K562 (cell line): ENCODE measurements around the gene YTHDF1. TPM values are rescaled to one million over a fixed set of nuclear protein-coding genes. Genes with fewer than 3 reads are reported as not detected.

Experiments used
- ATAC-seq: fragments of 200-7000 bp; cut with Tn5 transposase; 3 replicates; pipeline ENCODE4 v1.9.1; 2020; ENCODE audit warnings: moderate library complexity
- BruUV-seq: library from RNA; stranded (reverse); fragments of 400-500 nt; replicated peaks from 2 replicates; lab custom pipeline; 2021; lab: Mats Ljungman, UMichigan
- CTCF ChIA-PET: fragments of 300-600 bp; formaldehyde crosslinking; extraction: SDS; loops from one replicate; lab custom pipeline; 2021; ENCODE audit warnings: low intra/inter-chr PET ratio; lab: Yijun Ruan, JAX
- POLR2A ChIA-PET: fragments of 300-600, 350-650 bp; sonication (Branson Sonifier 250); formaldehyde crosslinking; extraction: SDS; loops from one replicate; lab custom pipeline; 2021; ENCODE audit warnings: antibody characterized with exemption, inconsistent platforms; lab: Yijun Ruan, JAX
- DNase-seq, 4 experiments: peaks; one replicate each; pipeline versions ENCODE4 v3.0.0 to v3.0.0-alpha.2; 2011 to 2018; ENCODE audit warnings: low spot score in 3 of 4, mixed read lengths in 3 of 4; ENCODE audit errors: extremely low read depth in 1 of 4
- FAIRE-seq: peaks from 2 replicates; lab custom pipeline; 2011; peaks lifted over from hg19 to GRCh38; lab: Jason Lieb, UNC
- H2AFZ ChIP-seq: 2 replicates; pipeline ENCODE4 v1.6.0; 2011; ENCODE audit warnings: low read depth, low read length, control low read depth, inconsistent platforms
- H3K27ac ChIP-seq: fragments of 200-600 bp; 3 replicates; pipeline ENCODE4 v1.8.0; 2011; ENCODE audit warnings: low read depth, mild to moderate bottlenecking, control low read depth, inconsistent platforms, low read length, moderate library complexity, mixed read lengths; ENCODE audit errors: extremely low read depth
- H3K27me3 ChIP-seq, 2 experiments: fragments of 300-600 bp in 1 of 2; 2 replicates in 1 of 2; 3 replicates in 1 of 2; pipeline versions ENCODE4 v1.6.0 to v1.8.0; 2011; ENCODE audit warnings: inconsistent platforms in 2 of 2, low read length in 2 of 2, mild to moderate bottlenecking in 1 of 2, mixed read lengths in 1 of 2, moderate library complexity in 1 of 2; ENCODE audit not compliant: control insufficient read depth in 2 of 2, insufficient read depth in 2 of 2
- H3K36me3 ChIP-seq: fragments of 300-600 bp; 3 replicates; pipeline ENCODE4 v1.8.0; 2011; ENCODE audit warnings: mild to moderate bottlenecking, low read length, inconsistent platforms; ENCODE audit not compliant: control insufficient read depth, insufficient read depth
- H3K4me1 ChIP-seq, 2 experiments: fragments of 200-600 bp in 1 of 2; replicated peaks in 1 of 2; 2 replicates in 1 of 2; 3 replicates in 1 of 2; pipeline versions ENCODE4 v1.5.1 to v1.8.0; 2011; ENCODE audit warnings: inconsistent platforms in 2 of 2, low read length in 2 of 2, mild to moderate bottlenecking in 1 of 2, mixed read lengths in 1 of 2, moderate library complexity in 1 of 2; ENCODE audit not compliant: control insufficient read depth in 2 of 2, insufficient read depth in 2 of 2
- H3K4me2 ChIP-seq: 2 replicates; pipeline ENCODE4 v1.6.1; 2011; ENCODE audit warnings: low read length, control low read depth, inconsistent platforms, mixed read lengths; ENCODE audit not compliant: insufficient read depth
- H3K4me3 ChIP-seq: fragments of 200-600 bp; sonication (generic), shearing (Covaris generic); 2 replicates; pipeline ENCODE4 v1.5.1; 2016; ENCODE audit warnings: control low read depth, inconsistent platforms
- H3K79me2 ChIP-seq: fragments of 200-600 bp; 3 replicates; pipeline ENCODE4 v1.8.0; 2011; ENCODE audit warnings: low read length, inconsistent platforms; ENCODE audit not compliant: control insufficient read depth, insufficient read depth
- H3K9ac ChIP-seq, 2 experiments: 2 replicates each; pipeline versions ENCODE4 v1.6.0 to v1.6.1; 2011; ENCODE audit warnings: low read depth in 2 of 2, low read length in 2 of 2, control low read depth in 1 of 2, inconsistent platforms in 1 of 2, mild to moderate bottlenecking in 1 of 2, mixed read lengths in 1 of 2; ENCODE audit not compliant: insufficient read depth in 1 of 2
- H3K9me1 ChIP-seq: one replicate; pipeline ENCODE4 v1.6.0; 2011; ENCODE audit warnings: inconsistent platforms, mild to moderate bottlenecking, low read length, moderate library complexity; ENCODE audit not compliant: control insufficient read depth, insufficient read depth
- H3K9me3 ChIP-seq: replicated peaks from 2 replicates; pipeline ENCODE4 v1.5.1; 2011; ENCODE audit warnings: low read depth, low read length, inconsistent platforms; ENCODE audit not compliant: control insufficient read depth, insufficient read depth
- H4K20me1 ChIP-seq: replicated peaks from 2 replicates; pipeline ENCODE4 v1.6.1; 2011; ENCODE audit warnings: low read length, inconsistent platforms, mixed read lengths; ENCODE audit not compliant: control insufficient read depth, insufficient read depth
- CBFB ChIP-seq: sonication (generic); formaldehyde crosslinking; IDR thresholded peaks from 2 replicates; pipeline ENCODE4 v1.4.0; 2020; ENCODE audit warnings: mild to moderate bottlenecking, missing genetic modification reagents
- CBX3 ChIP-seq, 2 experiments: IDR thresholded peaks; 1 replicate in 1 of 2; 2 replicates in 1 of 2; pipeline ENCODE4 v1.6.1; 2012; ENCODE audit warnings: inconsistent platforms in 2 of 2, low read length in 2 of 2, borderline replicate concordance in 1 of 2, control low read depth in 1 of 2
- DDX20 ChIP-seq: fragments of 450-650 bp; IDR thresholded peaks from 2 replicates; pipeline ENCODE4 v1.6.1; 2016; ENCODE audit warnings: missing genetic modification characterization, low read depth, mild to moderate bottlenecking, missing compliant biosample characterization, moderate library complexity
- ETV5 ChIP-seq: sonication (generic); formaldehyde crosslinking; IDR thresholded peaks from 2 replicates; pipeline ENCODE4 v1.4.0; 2020; ENCODE audit warnings: low read depth, mild to moderate bottlenecking, missing genetic modification reagents
- L3MBTL2 ChIP-seq: fragments of 450-650 bp; IDR thresholded peaks from 2 replicates; pipeline ENCODE4 v1.6.1; 2016; ENCODE audit warnings: mild to moderate bottlenecking, moderate library complexity
- PML ChIP-seq: IDR thresholded peaks from 2 replicates; pipeline ENCODE4 v1.6.1; 2012; ENCODE audit warnings: low read length, inconsistent platforms
- RBM39 ChIP-seq: fragments of 200-400 bp; formaldehyde crosslinking; optimal IDR thresholded peaks from 2 replicates; pipeline ENCODE3; 2018; ENCODE audit warnings: low read depth, low read length
- RFX7 ChIP-seq: fragments of 250-450 bp; sonication (Bioruptor Pico); IDR thresholded peaks from 2 replicates; pipeline ENCODE4 v1.5.1; 2021; ENCODE audit warnings: mild to moderate bottlenecking
- ZNF699 ChIP-seq: fragments of 250-450 bp; sonication (Bioruptor Pico); IDR thresholded peaks from 2 replicates; pipeline ENCODE4 v1.8.0; 2021; ENCODE audit warnings: mild to moderate bottlenecking, moderate library complexity; ENCODE audit not compliant: insufficient replicate concordance
- WGBS: fragments of 100-300 bp; shearing (Covaris generic); methylation state at CpG from one replicate; pipeline ENCODE4 v1.1.6; 2016; ENCODE audit warnings: low coverage, mixed read lengths; ENCODE audit not compliant: insufficient coverage; ENCODE audit errors: missing lambda C conversion rate; 5-methylcytosine and 5-hydroxymethylcytosine counted together
- in situ Hi-C: fragments of 300-500 bp; cut with MboI; formaldehyde crosslinking; loops from 4 replicates; pipeline ENCODE4 v1.15.0; 2018; ENCODE audit warnings: inconsistent platforms, mixed read lengths
- intact Hi-C: fragments of 100-400 bp; cut with micrococcal nuclease; formaldehyde crosslinking; loops from 2 replicates; pipeline ENCODE4 v1.14.2; 2022
- polyA plus RNA-seq, 8 experiments: library from polyadenylated mRNA; depleted of rRNA in 4 of 8; stranded (reverse) in 5 of 8; unstranded in 3 of 8; fragments of >200 nt; fragmentation: Nextera tagmentation in 2 of 8; fragmentation: Illumina TruSeq in 1 of 8; extraction: Ambion mirVana in 2 of 8; extraction: Trizol in 1 of 8; gene quantifications; 2 replicates each; pipeline versions ENCODE4 v1.2.1 to v1.2.3, GENCODE V29; 2011 to 2014; ENCODE audit warnings: inconsistent platforms in 1 of 8, missing spikeins in 1 of 8
- total RNA-seq, 7 experiments: library from RNA; depleted of rRNA in 6 of 7; stranded (reverse); fragments of >200 nt in 6 of 7; fragmentation: Illumina TruSeq in 2 of 7; extraction: Trizol in 2 of 7; gene quantifications; 2 replicates each; pipeline versions ENCODE4 v1.2.1 to v1.2.3, GENCODE V29; 2011 to 2021; ENCODE audit warnings: low replicate concordance in 1 of 7
- TF ChIP-seq, protein P1 (sequence below): fragments of 250-450 bp; sonication (Bioruptor Pico); IDR thresholded peaks from 2 replicates; pipeline ENCODE4 v1.4.0; 2020; ENCODE audit warnings: mild to moderate bottlenecking
- TF ChIP-seq, protein P2 (sequence below): fragments of 450-650 bp; conservative IDR thresholded peaks from 2 replicates; pipeline ENCODE4 v1.6.1; 2016; ENCODE audit warnings: missing genetic modification characterization, low read depth, mild to moderate bottlenecking, missing compliant biosample characterization, moderate library complexity
- TF ChIP-seq, protein P3 (sequence below): fragments of 250-450 bp; sonication (Bioruptor Pico); IDR thresholded peaks from 2 replicates; pipeline ENCODE4 v1.4.0; 2020; ENCODE audit warnings: mild to moderate bottlenecking, moderate library complexity

Gene YTHDF1
- total and polyA plus RNA-seq, 9 of the 15 experiments (the other 6 are each of a cell fraction or from before 2014, with no cell fraction given) = 10.1 to 42.4 (median 27.8) TPM

DNA sequence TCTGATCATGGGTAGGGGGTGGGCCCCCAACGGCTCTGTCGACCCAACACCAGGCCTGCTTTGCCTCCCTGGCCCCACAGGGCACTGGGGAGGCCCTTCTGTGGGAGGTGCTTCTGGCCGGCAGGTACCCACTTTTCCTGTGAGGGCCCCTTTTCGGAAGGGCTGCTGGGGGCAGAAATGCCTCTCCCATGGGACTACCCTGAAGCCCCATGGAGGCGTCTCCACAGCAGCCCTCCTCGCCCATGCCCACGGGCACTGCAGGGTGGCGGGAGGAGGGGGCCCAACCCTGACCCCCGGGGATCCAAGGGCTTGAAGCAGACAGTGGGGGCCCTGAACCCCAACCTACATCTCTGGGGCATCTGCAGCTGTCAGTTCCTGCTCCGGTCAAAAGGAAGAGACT is 22.1 kb upstream of the YTHDF1 start:
- H3K79me2 ChIP-seq = no peaks in the 10 kb centered on the region
- TF ChIP-seq, protein P1, sequence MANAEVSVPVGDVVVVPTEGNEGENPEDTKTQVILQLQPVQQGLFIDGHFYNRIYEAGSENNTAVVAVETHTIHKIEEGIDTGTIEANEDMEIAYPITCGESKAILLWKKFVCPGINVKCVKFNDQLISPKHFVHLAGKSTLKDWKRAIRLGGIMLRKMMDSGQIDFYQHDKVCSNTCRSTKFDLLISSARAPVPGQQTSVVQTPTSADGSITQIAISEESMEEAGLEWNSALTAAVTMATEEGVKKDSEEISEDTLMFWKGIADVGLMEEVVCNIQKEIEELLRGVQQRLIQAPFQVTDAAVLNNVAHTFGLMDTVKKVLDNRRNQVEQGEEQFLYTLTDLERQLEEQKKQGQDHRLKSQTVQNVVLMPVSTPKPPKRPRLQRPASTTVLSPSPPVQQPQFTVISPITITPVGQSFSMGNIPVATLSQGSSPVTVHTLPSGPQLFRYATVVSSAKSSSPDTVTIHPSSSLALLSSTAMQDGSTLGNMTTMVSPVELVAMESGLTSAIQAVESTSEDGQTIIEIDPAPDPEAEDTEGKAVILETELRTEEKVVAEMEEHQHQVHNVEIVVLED (CRISPR knock-in tag) = no peak
- TF ChIP-seq RBM39 (no peak), L3MBTL2 (no peak), ZNF699 (CRISPR knock-in tag) (no peak), CBFB (no peak), RFX7 (CRISPR knock-in tag) (no peak), PML (no peak), ETV5 (CRISPR knock-in tag) (no peak), CBX3 (IDR thresholded peaks at IDR 0.05; ENCODE audit: borderline replicate concordance in 1 of 2, low read length in 2 of 2) (no peak), DDX20 (tag) (no peak)
- TF ChIP-seq, protein P2, sequence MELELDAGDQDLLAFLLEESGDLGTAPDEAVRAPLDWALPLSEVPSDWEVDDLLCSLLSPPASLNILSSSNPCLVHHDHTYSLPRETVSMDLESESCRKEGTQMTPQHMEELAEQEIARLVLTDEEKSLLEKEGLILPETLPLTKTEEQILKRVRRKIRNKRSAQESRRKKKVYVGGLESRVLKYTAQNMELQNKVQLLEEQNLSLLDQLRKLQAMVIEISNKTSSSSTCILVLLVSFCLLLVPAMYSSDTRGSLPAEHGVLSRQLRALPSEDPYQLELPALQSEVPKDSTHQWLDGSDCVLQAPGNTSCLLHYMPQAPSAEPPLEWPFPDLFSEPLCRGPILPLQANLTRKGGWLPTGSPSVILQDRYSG = no peak
- TF ChIP-seq, protein P3, sequence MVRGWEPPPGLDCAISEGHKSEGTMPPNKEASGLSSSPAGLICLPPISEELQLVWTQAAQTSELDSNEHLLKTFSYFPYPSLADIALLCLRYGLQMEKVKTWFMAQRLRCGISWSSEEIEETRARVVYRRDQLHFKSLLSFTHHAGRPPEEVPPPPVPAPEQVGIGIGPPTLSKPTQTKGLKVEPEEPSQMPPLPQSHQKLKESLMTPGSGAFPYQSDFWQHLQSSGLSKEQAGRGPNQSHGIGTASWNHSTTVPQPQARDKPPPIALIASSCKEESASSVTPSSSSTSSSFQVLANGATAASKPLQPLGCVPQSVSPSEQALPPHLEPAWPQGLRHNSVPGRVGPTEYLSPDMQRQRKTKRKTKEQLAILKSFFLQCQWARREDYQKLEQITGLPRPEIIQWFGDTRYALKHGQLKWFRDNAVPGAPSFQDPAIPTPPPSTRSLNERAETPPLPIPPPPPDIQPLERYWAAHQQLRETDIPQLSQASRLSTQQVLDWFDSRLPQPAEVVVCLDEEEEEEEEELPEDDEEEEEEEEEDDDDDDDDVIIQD = no peak
- TF ChIP-seq, all 486 proteins: peak for 0
- H3K4me1 ChIP-seq = peaks cover 0 to 43% of the 10 kb centered on the region in 2 experiments; a peak in 3 of 5 replicates
- no peak for ATAC-seq
- H2AFZ ChIP-seq = no peak overlapping the region
- no peaks in the 10 kb centered on the region for H3K36me3 ChIP-seq
- CTCF ChIA-PET = no interaction called here
- FAIRE-seq = no peak
- H3K27ac ChIP-seq = no peak overlapping the region
- in situ Hi-C loops (no loop called here), intact Hi-C loops (no loop called here)
- no peak overlapping the region for H3K4me3 ChIP-seq
- peaks cover 20 to 52% of the 10 kb centered on the region in 2 experiments; a peak in 4 of 5 replicates for H3K27me3 ChIP-seq
- BruUV-seq = no TSS peak
- no peak overlapping the region for H3K4me2 ChIP-seq
- POLR2A ChIA-PET = no interaction called here
- 0 out of 2 replicates have a peak, but pooled peaks cover 3% of the 10 kb centered on the region for H4K20me1 ChIP-seq
- no peaks in the 10 kb centered on the region for H3K9me3 ChIP-seq
- no peaks in the 10 kb centered on the region for H3K9me1 ChIP-seq
- DNase-seq = no peak
- H3K9ac ChIP-seq = no peak overlapping the region
- WGBS = 10% methylated on average over 5 of the region's 10 CpGs
